CD4-positive, alpha-beta T cell treated with Interleukin-1 beta for 1 hour (primary cell): ENCODE measurements around the gene PDCD4.
"Not testable (repeated sequence)": the region's sequence is repeated elsewhere in the genome, so short reads cannot be mapped to it uniquely, and the experiment has no call there.

Experiments
- DNase-seq, 2 donors: peaks; one replicate each; pipeline ENCODE4 v3.0.0-alpha.2; 2020 to 2022

PDCD4 gene

GRCh38 chr10:110862961-110863360 is 8.8 kb upstream of the PDCD4 start:
- no peak for DNase-seq

- DNase-seq: no peak
Measured at GRCh38 chr10:110863361-110863760, 8.4 kb upstream of the PDCD4 start.

- no peak for DNase-seq
Measured at GRCh38 chr10:110863956-110864355, 7.8 kb upstream of the PDCD4 start.

- peak; percentile 79 to 86 for DNase-seq
Measured at GRCh38 chr10:110864662-110865140, 7.0 kb upstream of the PDCD4 start.

- DNase-seq: no peak
Measured at GRCh38 chr10:110865186-110865808, 6.4 kb upstream of the PDCD4 start.

- DNase-seq: no peak
Measured at GRCh38 chr10:110865809-110866482, 5.8 kb upstream of the PDCD4 start.

- not testable (repeated sequence) for DNase-seq
Measured at GRCh38 chr10:110867011-110867806, 4.5 kb upstream of the PDCD4 start.

GRCh38 chr10:110867807-110868465 is 3.8 kb upstream of the PDCD4 start:
- DNase-seq: no peak

- peak; percentile 72 to 79 for DNase-seq
Measured at GRCh38 chr10:110868981-110869380, 2.7 kb upstream of the PDCD4 start.

GRCh38 chr10:110870823-110871297 is 868 bp upstream of the PDCD4 start:
- no peak for DNase-seq

GRCh38 chr10:110872145-110872983 is 636 bp downstream of the PDCD4 start:
- peak; percentile 89 to 91 for DNase-seq

- DNase-seq: no peak
Measured at GRCh38 chr10:110872984-110873923, 1.5 kb downstream of the PDCD4 start.

GRCh38 chr10:110873951-110874350 is 2.2 kb downstream of the PDCD4 start:
- DNase-seq: no peak

- no peak for DNase-seq
Measured at GRCh38 chr10:110876000-110876399, 4.3 kb downstream of the PDCD4 start.

GRCh38 chr10:110876788-110877187 is 5.1 kb downstream of the PDCD4 start:
- no peak for DNase-seq

GRCh38 chr10:110880012-110880411 is 8.3 kb downstream of the PDCD4 start:
- no peak for DNase-seq

- DNase-seq: no peak
Measured at GRCh38 chr10:110881247-110881646, 9.5 kb downstream of the PDCD4 start.

- DNase-seq: no peak
Measured at GRCh38 chr10:110881905-110882304, 10.2 kb downstream of the PDCD4 start.

GRCh38 chr10:110883924-110884323 is 12.2 kb downstream of the PDCD4 start:
- DNase-seq: no peak

GRCh38 chr10:110885932-110886674 is 14.4 kb downstream of the PDCD4 start:
- no peak for DNase-seq
